RPMI7951 (cell line): Measurements from ENCODE around the gene ZSCAN4. TPM values are rescaled to one million over a fixed set of nuclear protein-coding genes. Genes with fewer than 3 reads are reported as not detected.

Source experiments
- DNase-seq: peaks from one replicate; pipeline ENCODE4 v3.0.0-alpha.2; 2012; ENCODE audit warnings: low read depth
- total RNA-seq: library from RNA; depleted of rRNA; stranded (reverse); fragments of >200 nt; shearing (Covaris generic); gene quantifications from 2 replicates; pipeline ENCODE4 v1.2.3, GENCODE V29; 2014; rRNA removed

The ZSCAN4 gene
- total RNA-seq, 1 experiment from 2014 or later: not detected

DNA sequence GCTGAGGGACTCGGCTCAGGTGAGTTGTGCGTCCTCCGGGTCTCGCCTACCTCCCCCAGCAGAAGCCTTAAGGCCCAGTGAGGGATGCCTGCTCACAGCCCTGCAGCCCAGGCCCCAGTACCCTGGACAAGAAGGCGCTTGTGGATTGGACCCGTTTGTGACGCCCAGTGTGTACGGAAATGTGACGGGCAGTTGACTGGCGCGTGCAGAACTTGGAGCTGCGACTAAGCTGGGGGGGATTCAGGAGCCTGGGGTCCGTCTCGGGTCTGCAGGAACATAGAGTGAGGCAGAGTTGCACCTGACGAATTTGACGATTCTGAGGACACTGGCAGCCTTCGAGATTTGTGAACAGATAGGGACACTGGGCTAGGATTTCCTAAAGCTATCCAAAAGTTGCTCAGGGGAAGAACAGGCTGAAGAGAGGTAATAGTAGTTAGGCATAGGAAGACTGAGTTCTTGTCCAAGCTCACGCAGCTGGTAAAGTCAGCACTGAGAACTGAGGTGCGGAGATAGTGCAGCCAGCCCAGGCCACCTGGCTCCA is 13.6 kb downstream of the ZSCAN4 start:
- DNase-seq: no peak

DNA sequence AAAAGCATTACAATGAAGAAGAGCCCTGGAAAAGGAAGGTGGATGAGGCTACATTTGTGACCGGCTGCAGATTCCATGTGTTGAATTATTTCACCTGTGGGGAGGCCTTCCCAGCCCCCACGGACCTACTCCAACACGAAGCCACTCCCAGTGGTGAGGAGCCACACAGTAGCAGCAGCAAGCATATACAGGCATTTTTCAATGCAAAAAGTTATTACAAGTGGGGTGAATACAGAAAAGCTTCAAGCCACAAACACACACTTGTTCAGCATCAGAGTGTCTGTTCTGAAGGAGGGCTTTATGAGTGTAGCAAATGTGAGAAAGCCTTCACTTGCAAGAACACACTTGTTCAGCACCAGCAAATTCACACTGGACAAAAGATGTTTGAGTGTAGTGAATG is 18.0 kb downstream of the ZSCAN4 start:
- DNase-seq: no peak

DNA sequence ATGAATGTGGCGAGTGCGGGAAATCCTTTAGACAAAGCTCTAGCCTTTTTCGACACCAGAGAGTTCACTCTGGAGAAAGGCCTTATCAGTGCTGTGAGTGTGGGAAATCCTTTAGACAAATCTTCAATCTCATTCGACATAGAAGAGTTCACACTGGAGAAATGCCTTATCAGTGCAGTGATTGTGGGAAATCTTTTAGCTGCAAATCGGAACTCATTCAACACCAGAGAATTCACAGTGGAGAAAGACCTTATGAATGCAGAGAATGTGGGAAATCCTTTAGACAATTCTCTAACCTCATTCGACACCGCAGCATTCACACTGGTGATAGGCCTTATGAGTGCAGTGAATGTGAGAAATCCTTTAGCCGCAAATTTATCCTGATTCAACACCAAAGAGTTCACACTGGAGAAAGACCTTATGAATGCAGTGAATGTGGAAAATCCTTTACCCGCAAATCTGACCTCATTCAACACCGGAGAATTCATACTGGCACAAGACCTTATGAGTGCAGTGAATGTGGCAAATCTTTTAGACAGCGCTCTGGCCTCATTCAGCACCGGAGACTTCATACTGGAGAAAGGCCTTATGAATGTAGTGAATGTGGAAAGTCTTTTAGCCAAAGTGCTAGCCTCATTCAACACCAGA is 18.8 kb downstream of the ZSCAN4 start:
- DNase-seq: no peak

DNA sequence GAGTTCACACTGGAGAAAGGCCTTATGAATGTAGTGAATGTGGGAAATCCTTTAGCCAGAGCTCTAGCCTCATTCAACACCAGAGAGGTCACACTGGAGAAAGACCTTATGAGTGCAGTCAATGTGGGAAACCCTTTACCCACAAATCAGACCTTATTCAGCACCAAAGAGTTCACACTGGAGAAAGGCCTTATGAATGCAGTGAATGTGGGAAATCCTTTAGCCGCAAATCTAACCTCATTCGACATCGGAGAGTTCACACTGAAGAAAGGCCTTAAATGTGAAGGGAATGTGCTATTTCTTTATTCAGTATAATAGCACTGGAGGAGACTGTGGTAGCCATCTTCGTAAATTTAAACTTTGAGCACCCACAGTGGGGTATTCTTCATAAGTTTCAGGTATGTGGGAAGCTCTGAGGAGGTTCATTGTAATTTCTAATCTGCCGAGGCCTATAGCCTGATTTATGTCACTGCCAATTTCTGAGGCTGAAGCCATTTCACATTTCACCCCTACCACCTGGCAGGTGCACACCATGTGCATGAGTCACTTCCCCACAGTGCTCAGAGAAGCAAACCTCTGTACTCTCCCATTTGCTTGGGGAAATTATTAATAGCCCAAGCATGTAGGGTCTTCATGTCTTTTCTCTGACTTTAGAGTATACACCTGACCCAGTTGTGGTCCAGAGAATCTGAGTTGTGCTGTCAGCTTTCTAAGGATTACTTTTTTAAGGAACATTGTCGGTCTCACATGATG is 19.5 kb downstream of the ZSCAN4 start:
- DNase-seq: no peak

DNA sequence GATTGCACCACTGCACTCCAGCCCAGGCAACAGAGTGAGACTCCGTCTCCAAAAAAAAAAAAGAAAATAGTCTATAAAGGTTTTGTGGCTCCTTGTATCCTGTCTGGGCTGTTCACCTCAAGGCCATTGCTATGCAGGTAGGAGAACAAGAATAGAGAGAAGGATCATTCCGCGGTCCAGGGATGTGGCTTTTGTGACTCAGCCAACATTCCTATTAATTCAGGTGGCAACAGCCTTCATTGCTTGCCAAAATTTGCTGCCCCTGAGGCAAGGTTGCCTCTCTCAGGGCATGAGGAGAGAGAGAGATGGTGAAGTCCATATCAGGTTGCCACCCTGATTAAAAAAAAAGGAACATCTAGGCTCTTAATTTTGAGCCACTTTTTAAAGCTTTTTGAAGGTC is 21.0 kb downstream of the ZSCAN4 start:
- peak; percentile 42 for DNase-seq

DNA sequence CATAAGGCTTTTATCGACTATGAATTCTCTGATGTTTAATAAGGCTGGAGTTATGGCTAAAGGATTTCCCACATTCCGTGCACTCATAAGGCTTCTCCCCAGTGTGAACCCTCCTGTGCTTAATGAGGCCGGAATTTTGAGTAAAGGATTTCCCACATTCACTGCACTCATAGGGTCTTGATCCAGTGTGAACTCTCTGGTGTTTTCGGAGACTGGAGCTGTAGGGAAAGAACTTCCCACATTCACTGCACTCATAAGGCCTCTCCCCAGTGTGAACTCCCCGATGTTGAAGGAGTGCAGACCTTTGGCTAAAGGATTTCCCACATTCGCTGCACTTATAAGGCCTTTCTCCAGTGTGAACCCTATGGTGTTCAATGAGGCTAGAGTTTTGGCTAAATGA is 32.9 kb downstream of the ZSCAN4 start:
- no peak for DNase-seq

DNA sequence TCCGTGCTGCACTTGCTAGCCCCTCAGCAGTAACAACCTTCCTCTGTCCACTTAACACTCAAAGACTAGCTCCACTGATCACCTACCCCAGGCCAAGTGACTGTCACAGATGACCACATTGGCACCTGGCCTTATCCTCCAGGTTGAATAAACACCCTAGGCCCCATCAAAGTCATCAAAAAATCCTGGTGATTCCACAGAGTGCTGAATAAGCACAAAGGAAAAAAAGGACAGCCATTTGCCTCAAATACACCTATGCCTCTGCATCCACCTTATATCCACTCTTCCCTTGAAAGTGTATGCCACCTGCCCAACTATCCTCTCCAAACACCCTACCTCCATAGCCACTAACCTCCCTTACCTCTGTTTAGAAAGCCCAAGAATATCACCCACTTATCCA is 37.6 kb downstream of the ZSCAN4 start:
- DNase-seq: no peak

DNA sequence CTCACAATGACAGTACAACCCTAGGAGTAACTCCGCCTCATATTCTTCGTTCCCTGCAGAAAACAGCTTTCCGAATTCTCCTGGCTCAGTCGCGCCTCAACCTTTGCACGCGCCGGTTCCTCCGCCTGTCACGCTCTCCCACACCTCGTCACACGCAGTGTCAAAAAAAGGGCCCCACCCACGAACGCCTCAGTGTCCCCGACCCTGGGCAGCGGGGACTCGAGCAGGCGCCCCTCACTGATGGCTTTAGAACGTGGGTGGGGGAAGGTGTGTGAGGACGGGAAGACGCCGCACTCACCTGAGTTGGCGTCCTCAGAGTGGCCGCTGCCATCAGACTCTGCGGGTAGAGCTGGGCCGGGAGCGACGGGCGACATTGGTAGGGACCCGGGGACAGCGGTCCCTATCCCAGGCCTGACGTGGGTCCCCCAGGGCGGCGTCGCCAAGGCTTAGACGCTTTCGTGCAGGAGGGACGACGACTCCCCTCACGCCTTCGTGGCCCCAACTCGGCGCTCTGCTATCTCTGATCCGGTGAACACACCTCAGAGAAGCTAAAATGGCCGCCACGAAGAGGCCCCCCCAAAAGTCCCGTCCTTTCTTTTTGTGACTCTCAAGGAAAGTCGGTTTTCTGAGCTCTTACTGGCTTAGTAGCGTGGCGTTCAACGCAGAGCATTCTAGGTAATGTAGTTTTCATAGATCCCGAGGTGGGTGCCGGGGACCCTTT is 40.1 kb downstream of the ZSCAN4 start, which contains the start of gene ZNF154:
Gene ZNF154 (minus strand): TSS at position 564 of the 721 bp plus-strand sequence. CDS start 233 bp downstream, at position 331.
- no peak for DNase-seq

DNA sequence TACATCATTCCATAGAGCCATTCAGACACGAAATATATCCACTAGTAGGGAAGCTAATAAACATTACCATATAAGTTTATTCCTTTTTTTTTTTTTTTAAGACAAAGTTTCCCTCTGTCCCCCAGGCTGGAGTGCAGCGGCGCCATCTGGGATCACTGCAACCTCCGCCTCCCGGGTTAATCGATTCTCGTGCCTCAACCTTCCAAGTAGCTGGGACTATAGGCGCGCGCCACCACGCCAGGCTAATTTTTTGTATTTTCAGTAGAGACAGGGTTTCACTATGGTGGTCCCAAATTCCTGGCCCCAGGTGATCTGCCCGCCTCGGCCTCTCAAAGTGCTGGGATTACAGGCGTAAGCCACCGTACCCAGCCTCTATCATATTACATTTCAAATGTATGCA is 40.9 kb downstream of the ZSCAN4 start:
- DNase-seq: no peak

DNA sequence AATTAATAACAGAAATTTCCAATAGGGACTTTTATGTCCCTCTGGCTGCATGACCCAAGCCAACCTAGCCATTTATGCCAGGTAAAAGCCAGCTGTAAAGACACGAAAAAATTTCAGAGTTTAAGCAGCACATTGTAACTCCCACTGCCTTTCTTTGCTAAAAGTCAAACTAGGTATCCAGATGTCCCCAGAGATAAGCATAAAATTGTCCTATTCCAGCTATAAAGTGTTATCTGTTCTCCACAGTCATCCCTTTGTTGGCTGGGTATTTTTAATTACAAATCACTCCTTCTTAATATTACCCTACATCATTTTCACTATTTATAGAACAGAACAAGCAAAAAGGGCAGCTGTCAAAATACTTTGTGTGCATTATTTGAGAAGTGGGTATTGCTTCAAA is 43.5 kb downstream of the ZSCAN4 start:
- no peak for DNase-seq

DNA sequence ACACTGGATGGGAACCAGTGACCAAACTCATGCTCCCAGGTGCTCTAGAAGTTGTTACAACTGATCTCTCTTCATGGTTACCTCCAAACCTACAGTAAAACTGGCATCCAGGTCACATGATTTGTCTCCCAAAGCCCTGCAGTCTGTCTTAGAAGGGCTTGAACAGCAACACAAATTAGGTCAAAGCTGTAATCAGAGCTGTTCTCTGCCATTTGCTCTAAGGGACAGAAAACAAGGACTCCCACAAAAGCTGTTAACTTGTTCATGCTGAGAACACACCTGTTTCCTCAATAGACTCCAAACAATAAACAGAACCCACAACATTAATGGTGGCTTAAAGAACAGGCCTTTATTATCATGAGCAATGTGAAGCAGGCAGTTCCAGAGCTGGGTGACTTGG is 50.7 kb downstream of the ZSCAN4 start:
- no peak for DNase-seq

DNA sequence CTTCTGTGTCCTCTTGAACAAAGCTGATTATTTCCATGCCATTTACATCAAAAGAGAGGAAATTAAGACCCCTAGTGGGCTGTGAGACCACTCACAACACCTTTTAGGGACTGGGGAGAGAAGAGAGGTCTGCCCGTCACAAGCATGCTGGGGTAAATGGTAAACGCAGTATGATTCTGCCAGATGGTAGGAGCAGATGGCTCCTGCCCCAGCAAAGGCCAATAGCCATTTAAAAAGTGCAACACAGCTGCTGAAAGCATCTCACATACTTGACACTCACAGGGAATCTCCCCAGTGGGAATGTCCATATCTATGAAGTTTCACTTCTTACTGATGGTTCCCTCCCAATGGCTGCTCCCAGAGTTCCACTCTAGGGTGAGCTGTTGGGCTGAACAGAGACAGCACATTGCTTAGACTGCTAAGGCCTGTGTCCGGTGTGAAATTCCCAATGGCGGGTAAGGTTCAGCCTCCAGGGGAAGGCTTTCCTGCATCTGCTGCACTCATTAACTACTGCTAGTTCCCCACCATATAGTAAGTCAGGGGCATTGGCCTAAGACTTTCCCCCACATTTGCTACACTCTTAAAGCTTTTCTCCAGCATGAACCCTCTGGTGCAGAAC is 51.3 kb downstream of the ZSCAN4 start:
- DNase-seq: no peak

DNA sequence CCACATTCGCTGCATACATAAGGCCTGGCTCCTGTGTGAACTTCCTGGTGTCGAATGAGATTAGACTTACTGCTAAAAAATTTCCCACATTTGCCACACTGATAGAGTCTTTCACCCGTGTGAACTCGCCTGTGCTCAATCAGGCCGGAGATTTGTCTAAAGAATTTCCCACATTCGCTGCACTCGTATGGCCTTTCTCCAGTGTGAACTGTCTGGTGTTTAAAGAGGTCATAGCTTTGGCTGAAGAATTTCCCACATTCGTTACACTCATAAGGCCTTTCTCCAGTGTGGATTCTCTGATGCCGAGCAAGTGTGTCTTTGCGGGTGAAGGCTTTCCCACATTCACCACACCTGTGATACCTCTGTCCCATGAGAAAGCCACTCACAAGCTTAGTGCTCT is 52.1 kb downstream of the ZSCAN4 start:
- DNase-seq: peak; percentile 10

Other genes with a start within 250 kb of the ZSCAN4 start
- 9.3 and 12.7 TPM in 2 replicates for gene ZNF749, start 233.6 kb upstream of the ZSCAN4 start, total RNA-seq
- gene VN1R1, start 211.8 kb upstream of the ZSCAN4 start, total RNA-seq: not detected in 2 replicates
- 13.5 and 17.3 TPM in 2 replicates for gene ZNF772, start 191.4 kb upstream of the ZSCAN4 start, total RNA-seq
- gene ZNF419, start 181.2 kb upstream of the ZSCAN4 start, total RNA-seq: 11.1 and 12.0 TPM in 2 replicates
- 9.0 and 23.1 TPM in 2 replicates for gene ZNF773, start 169.0 kb upstream of the ZSCAN4 start, total RNA-seq
- gene ZNF549, start 141.6 kb upstream of the ZSCAN4 start, total RNA-seq: 5.1 and 6.2 TPM in 2 replicates
- 6.1 and 6.3 TPM in 2 replicates for gene ZNF550, start 109.1 kb upstream of the ZSCAN4 start, total RNA-seq
- 6.1 and 6.3 TPM in 2 replicates for gene ZNF416, start 90.0 kb upstream of the ZSCAN4 start, total RNA-seq
- 9.9 and 11.6 TPM in 2 replicates for gene ZIK1, start 84.8 kb upstream of the ZSCAN4 start, total RNA-seq
- gene ZNF530, start 69.0 kb upstream of the ZSCAN4 start, total RNA-seq: 12.7 and 17.7 TPM in 2 replicates
- 14.2 and 21.3 TPM in 2 replicates for gene ZNF134, start 54.7 kb upstream of the ZSCAN4 start, total RNA-seq
- 9.7 and 10.1 TPM in 2 replicates for gene ZNF211, start 35.8 kb upstream of the ZSCAN4 start, total RNA-seq
- 8.2 and 12.1 TPM in 2 replicates for gene ZNF551, start 13.0 kb downstream of the ZSCAN4 start, total RNA-seq
- not detected in 2 replicates for gene ZNF154, start 40.3 kb downstream of the ZSCAN4 start, total RNA-seq
- 6.4 and 8.0 TPM in 2 replicates for gene ZNF671, start 58.7 kb downstream of the ZSCAN4 start, total RNA-seq
- gene ZNF776, start 77.9 kb downstream of the ZSCAN4 start, total RNA-seq: 10.1 and 21.9 TPM in 2 replicates
- 10.7 and 13.7 TPM in 2 replicates for gene ZNF586, start 100.7 kb downstream of the ZSCAN4 start, total RNA-seq
- 2.6 and 4.9 TPM in 2 replicates for gene ZNF552, start 146.0 kb downstream of the ZSCAN4 start, total RNA-seq
- gene ZNF587B, start 161.4 kb downstream of the ZSCAN4 start, total RNA-seq: 3.1 and 4.3 TPM in 2 replicates
- 10.6 and 11.4 TPM in 2 replicates for gene ZNF587, start 180.9 kb downstream of the ZSCAN4 start, total RNA-seq
- 0.60 and 1.3 TPM in 2 replicates for gene ZNF814, start 220.1 kb downstream of the ZSCAN4 start, total RNA-seq
- 9.3 and 9.5 TPM in 2 replicates for gene ZNF417, start 247.7 kb downstream of the ZSCAN4 start, total RNA-seq